ENCODE results near the gene TP53RK.

DNA sequence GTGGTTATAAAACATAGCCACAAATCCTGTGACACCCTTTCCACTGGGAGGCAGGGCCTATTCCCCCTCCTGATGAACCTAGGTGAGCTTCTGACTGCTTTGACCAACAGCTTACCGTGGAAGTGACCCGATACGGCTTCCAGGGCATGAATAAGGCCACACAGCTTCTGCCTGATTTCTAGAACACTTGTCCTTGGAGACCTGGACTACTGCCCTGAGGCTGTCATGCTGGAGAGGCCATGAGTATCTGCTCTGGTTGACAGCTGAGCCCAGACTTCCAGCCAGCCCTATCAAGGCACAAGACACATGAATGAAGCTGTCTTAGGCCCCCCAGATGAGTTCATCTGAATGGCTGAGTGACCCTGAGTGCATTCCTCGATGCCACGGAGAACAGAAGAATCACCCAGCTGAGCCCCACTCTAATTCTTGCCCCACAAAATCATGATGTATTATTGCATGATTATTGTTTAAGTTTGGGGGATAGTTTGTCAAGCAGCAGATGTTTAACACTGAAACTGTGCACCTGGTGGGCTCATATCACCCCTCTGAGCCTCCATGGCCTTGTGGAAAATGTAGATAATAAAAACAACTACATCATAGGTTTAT lies 16.6 kb downstream of the TP53RK start:
- TF ChIP-seq, protein P1, sequence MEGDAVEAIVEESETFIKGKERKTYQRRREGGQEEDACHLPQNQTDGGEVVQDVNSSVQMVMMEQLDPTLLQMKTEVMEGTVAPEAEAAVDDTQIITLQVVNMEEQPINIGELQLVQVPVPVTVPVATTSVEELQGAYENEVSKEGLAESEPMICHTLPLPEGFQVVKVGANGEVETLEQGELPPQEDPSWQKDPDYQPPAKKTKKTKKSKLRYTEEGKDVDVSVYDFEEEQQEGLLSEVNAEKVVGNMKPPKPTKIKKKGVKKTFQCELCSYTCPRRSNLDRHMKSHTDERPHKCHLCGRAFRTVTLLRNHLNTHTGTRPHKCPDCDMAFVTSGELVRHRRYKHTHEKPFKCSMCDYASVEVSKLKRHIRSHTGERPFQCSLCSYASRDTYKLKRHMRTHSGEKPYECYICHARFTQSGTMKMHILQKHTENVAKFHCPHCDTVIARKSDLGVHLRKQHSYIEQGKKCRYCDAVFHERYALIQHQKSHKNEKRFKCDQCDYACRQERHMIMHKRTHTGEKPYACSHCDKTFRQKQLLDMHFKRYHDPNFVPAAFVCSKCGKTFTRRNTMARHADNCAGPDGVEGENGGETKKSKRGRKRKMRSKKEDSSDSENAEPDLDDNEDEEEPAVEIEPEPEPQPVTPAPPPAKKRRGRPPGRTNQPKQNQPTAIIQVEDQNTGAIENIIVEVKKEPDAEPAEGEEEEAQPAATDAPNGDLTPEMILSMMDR (IDR thresholded peaks at IDR 0.05) = no peak
- TF ChIP-seq EZH2 (IDR thresholded peaks at IDR 0.05; ENCODE audit: borderline replicate concordance, insufficient read depth, low read depth, low read length, poor library complexity, severe bottlenecking) = no peak

Measured in B cell (primary cell).